Karpas-422 (cell line): ENCODE data around the gene RPTN. TPM values are rescaled to one million over a fixed set of nuclear protein-coding genes. Genes with fewer than 3 reads are reported as not detected.

Source experiments
- DNase-seq: peaks from one replicate; pipeline ENCODE4 v3.0.0-alpha.2; 2015
- H2AFZ ChIP-seq: fragments of 200-600 bp; sonication (generic); 2 replicates; pipeline ENCODE4 v1.6.1; 2014; ENCODE audit warnings: antibody characterized with exemption, low read length, mixed read lengths
- H3K27ac ChIP-seq: fragments of 200-600 bp; sonication (generic); 2 replicates; pipeline ENCODE4 v1.5.1; 2014; ENCODE audit warnings: mild to moderate bottlenecking, low read length, moderate library complexity
- H3K27me3 ChIP-seq: fragments of 200-600 bp; sonication (generic); 2 replicates; pipeline ENCODE4 v1.6.1; 2014; ENCODE audit warnings: low read length, mixed read lengths
- H3K36me3 ChIP-seq: fragments of 200-600 bp; sonication (generic); 2 replicates; pipeline ENCODE4 v1.6.1; 2014; ENCODE audit warnings: low read length, mixed read lengths; ENCODE audit not compliant: insufficient read depth
- H3K4me1 ChIP-seq: fragments of 200-600 bp; sonication (generic); 2 replicates; pipeline ENCODE4 v1.6.1; 2014; ENCODE audit warnings: mild to moderate bottlenecking, low read length, mixed read lengths
- H3K4me2 ChIP-seq: fragments of 200-600 bp; sonication (generic); 2 replicates; pipeline ENCODE4 v1.6.1; 2014; ENCODE audit warnings: low read length, low read depth, mild to moderate bottlenecking; ENCODE audit not compliant: poor library complexity, severe bottlenecking
- H3K4me3 ChIP-seq: fragments of 200-600 bp; sonication (generic); 2 replicates; pipeline ENCODE4 v1.5.1; 2014; ENCODE audit warnings: mild to moderate bottlenecking, antibody characterized with exemption, low read length, mixed read lengths
- H3K79me2 ChIP-seq: fragments of 200-600 bp; sonication (generic); 2 replicates; pipeline ENCODE4 v1.6.1; 2014; ENCODE audit warnings: mild to moderate bottlenecking, low read length, mixed read lengths
- H3K9ac ChIP-seq: fragments of 200-600 bp; sonication (generic); 2 replicates; pipeline ENCODE4 v1.6.0; 2014; ENCODE audit warnings: low read length
- H3K9me2 ChIP-seq: fragments of 200-600 bp; sonication (generic), shearing (Covaris generic); replicated peaks from 2 replicates; pipeline ENCODE4 v1.6.0; 2014; ENCODE audit warnings: mild to moderate bottlenecking, low read length, moderate library complexity; ENCODE audit not compliant: insufficient read depth
- H3K9me3 ChIP-seq: fragments of 300-700, 200-600 bp; sonication (generic); 2 replicates; pipeline ENCODE4 v1.6.1; 2014; ENCODE audit warnings: low read length, mixed read lengths
- H4K20me1 ChIP-seq: fragments of 200-600 bp; sonication (generic); 2 replicates; pipeline ENCODE4 v1.6.1; 2014; ENCODE audit warnings: mild to moderate bottlenecking, antibody characterized with exemption, low read length, low read depth; ENCODE audit not compliant: insufficient read depth
- total RNA-seq: library from RNA; depleted of rRNA; stranded (reverse); fragments of >200 nt; shearing (Covaris generic); gene quantifications from 2 replicates; pipeline ENCODE4 v1.2.3, GENCODE V29; 2014; ENCODE audit warnings: low replicate concordance; rRNA removed

RPTN gene, protein sequence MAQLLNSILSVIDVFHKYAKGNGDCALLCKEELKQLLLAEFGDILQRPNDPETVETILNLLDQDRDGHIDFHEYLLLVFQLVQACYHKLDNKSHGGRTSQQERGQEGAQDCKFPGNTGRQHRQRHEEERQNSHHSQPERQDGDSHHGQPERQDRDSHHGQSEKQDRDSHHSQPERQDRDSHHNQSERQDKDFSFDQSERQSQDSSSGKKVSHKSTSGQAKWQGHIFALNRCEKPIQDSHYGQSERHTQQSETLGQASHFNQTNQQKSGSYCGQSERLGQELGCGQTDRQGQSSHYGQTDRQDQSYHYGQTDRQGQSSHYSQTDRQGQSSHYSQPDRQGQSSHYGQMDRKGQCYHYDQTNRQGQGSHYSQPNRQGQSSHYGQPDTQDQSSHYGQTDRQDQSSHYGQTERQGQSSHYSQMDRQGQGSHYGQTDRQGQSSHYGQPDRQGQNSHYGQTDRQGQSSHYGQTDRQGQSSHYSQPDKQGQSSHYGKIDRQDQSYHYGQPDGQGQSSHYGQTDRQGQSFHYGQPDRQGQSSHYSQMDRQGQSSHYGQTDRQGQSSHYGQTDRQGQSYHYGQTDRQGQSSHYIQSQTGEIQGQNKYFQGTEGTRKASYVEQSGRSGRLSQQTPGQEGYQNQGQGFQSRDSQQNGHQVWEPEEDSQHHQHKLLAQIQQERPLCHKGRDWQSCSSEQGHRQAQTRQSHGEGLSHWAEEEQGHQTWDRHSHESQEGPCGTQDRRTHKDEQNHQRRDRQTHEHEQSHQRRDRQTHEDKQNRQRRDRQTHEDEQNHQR
- not detected in 2 replicates for total RNA-seq

DNA sequence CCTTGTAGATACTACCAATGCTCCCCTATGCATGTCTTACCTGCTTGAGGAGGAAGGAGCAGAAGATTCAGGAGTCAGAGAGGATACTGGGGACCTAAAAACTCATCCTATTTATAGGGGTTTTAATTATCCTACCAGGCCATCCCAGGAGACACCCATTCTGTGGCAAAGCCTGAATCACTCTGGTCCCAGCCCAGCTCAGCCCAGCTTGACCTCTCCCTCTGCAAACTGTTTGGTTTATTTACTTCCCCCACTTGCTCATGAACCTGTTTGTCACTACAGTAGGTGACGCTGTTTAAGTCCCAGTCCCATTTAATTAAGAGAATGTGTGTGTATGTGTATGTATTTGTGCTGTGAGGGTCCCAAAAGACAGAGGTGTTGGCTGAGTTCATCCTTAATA, at the start of gene RPTN:
RPTN (minus strand) TSS at position 85 of the 400 bp plus-strand sequence. CDS start 1,339 bp downstream, outside the sequence.
- no peak for DNase-seq
- Histone ChIP-seq H3K36me3 (no peaks in the 10 kb centered on the region), H3K9me2 (no peaks in the 10 kb centered on the region), H3K4me3 (no peak within 1 kb of the TSS), H2AFZ (no peak within 1 kb of the TSS), H4K20me1 (no peaks in the 10 kb centered on the region), H3K9ac (no peak within 1 kb of the TSS), H3K4me1 (peaks cover 6% of the 10 kb centered on the region), H3K27ac (no peak within 1 kb of the TSS), H3K79me2 (no peaks in the 10 kb centered on the region), H3K27me3 (no peaks in the 10 kb centered on the region), H3K4me2 (no peak within 1 kb of the TSS), H3K9me3 (no peaks in the 10 kb centered on the region)

DNA sequence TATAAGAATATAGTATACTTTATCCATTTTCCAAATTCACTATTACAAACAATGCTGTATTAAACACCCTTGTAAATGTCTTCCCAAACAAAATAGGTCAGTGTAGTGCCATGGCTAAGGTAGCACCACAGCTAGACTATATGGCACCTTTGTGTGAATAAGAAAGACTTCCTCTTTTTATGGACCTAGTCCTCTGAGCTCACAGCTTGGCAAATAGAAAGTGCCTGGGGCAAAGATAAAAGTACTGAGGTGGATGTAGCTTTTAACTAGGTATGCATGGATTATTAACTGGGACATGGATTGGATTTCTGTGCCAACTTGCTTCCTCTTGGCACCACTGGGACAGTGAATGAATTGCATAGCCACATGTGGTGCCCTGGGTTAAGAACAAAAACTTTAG, 40.0 kb upstream of the RPTN start:
- Histone ChIP-seq H3K4me3 (no peak overlapping the region), H3K27ac (no peak overlapping the region), H3K9ac (no peak overlapping the region), H3K36me3 (no peaks in the 10 kb centered on the region), H3K27me3 (no peaks in the 10 kb centered on the region), H3K4me1 (no peaks in the 10 kb centered on the region), H2AFZ (no peak overlapping the region), H4K20me1 (no peaks in the 10 kb centered on the region), H3K79me2 (no peaks in the 10 kb centered on the region), H3K9me2 (no peaks in the 10 kb centered on the region), H3K9me3 (no peaks in the 10 kb centered on the region), H3K4me2 (no peak overlapping the region)
- DNase-seq: no peak

DNA sequence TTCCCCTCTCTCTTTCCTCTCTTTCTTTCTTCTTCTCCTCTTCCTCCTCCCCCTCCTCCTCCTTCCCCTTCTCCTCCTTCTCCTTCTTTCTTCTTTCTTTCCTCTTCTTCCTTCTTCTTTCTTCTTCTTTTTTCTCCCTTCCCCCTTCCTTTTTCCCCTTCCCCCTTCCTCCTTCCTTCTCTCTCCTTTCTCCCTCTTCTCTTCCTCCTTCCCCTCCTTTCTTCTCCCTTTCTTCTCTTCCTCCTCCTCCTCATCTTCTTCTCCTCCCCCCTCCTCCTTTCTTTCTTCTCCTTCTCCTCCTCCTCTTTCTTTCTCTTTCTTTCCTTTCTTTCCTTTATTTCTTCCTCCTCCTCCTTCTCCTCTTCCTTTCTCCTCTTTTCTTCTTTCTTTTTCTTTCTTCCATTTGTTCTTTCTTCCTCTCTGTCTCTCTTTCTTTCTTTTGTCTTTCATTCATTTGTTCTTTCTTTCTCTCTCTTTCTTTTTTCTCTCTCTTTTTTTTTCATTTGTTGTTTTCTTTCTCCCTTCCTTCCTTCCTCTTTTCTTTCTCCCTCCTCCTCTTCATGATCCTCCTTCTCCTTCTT, 38.4 kb upstream of the RPTN start:
- DNase-seq: no peak
- Histone ChIP-seq H3K9me2 (no peaks in the 10 kb centered on the region), H3K4me2 (no peak overlapping the region), H3K4me1 (no peaks in the 10 kb centered on the region), H4K20me1 (no peaks in the 10 kb centered on the region), H3K27ac (no peak overlapping the region), H3K4me3 (no peak overlapping the region), H2AFZ (no peak overlapping the region), H3K79me2 (no peaks in the 10 kb centered on the region), H3K9me3 (no peaks in the 10 kb centered on the region), H3K9ac (no peak overlapping the region), H3K36me3 (no peaks in the 10 kb centered on the region), H3K27me3 (no peaks in the 10 kb centered on the region)

- H3K36me3 ChIP-seq: no peaks in the 10 kb centered on the region
- H3K9me3 ChIP-seq: no peaks in the 10 kb centered on the region
- H2AFZ ChIP-seq: no peak overlapping the region
- no peak overlapping the region for H3K27ac ChIP-seq
- H3K79me2 ChIP-seq: no peaks in the 10 kb centered on the region
- H3K4me2 ChIP-seq: no peak overlapping the region
- DNase-seq: no peak
- H3K4me3 ChIP-seq: no peak overlapping the region
- H3K27me3 ChIP-seq: no peaks in the 10 kb centered on the region
- H3K9ac ChIP-seq: no peak overlapping the region
- no peaks in the 10 kb centered on the region for H3K9me2 ChIP-seq
- no peaks in the 10 kb centered on the region for H4K20me1 ChIP-seq
- peaks cover 24% of the 10 kb centered on the region for H3K4me1 ChIP-seq
These were observed 32.7 kb upstream of the RPTN start for GRCh38 chr1:152191711-152192110.

GRCh38 chr1:152191260-152191659, 32.2 kb upstream of the RPTN start:
- no peak for DNase-seq
- no peak overlapping the region for H3K4me2 ChIP-seq
- no peak overlapping the region for H3K4me3 ChIP-seq
- no peaks in the 10 kb centered on the region for H3K9me2 ChIP-seq
- peaks cover 24% of the 10 kb centered on the region for H3K4me1 ChIP-seq
- H3K27ac ChIP-seq: no peak overlapping the region
- no peaks in the 10 kb centered on the region for H3K27me3 ChIP-seq
- no peaks in the 10 kb centered on the region for H3K79me2 ChIP-seq
- H4K20me1 ChIP-seq: no peaks in the 10 kb centered on the region
- H2AFZ ChIP-seq: no peak overlapping the region
- H3K36me3 ChIP-seq: no peaks in the 10 kb centered on the region
- H3K9me3 ChIP-seq: no peaks in the 10 kb centered on the region
- H3K9ac ChIP-seq: no peak overlapping the region

- DNase-seq: no peak
- H3K27me3 ChIP-seq: no peaks in the 10 kb centered on the region
- H3K27ac ChIP-seq: no peak overlapping the region
- H3K9ac ChIP-seq: no peak overlapping the region
- H3K4me1 ChIP-seq: peaks cover 24% of the 10 kb centered on the region
- no peaks in the 10 kb centered on the region for H3K9me2 ChIP-seq
- no peaks in the 10 kb centered on the region for H3K79me2 ChIP-seq
- H3K36me3 ChIP-seq: no peaks in the 10 kb centered on the region
- no peak overlapping the region for H2AFZ ChIP-seq
- no peak overlapping the region for H3K4me2 ChIP-seq
- H3K9me3 ChIP-seq: no peaks in the 10 kb centered on the region
- no peak overlapping the region for H3K4me3 ChIP-seq
- H4K20me1 ChIP-seq: no peaks in the 10 kb centered on the region
These were observed 31.6 kb upstream of the RPTN start for GRCh38 chr1:152190589-152190988.

DNA sequence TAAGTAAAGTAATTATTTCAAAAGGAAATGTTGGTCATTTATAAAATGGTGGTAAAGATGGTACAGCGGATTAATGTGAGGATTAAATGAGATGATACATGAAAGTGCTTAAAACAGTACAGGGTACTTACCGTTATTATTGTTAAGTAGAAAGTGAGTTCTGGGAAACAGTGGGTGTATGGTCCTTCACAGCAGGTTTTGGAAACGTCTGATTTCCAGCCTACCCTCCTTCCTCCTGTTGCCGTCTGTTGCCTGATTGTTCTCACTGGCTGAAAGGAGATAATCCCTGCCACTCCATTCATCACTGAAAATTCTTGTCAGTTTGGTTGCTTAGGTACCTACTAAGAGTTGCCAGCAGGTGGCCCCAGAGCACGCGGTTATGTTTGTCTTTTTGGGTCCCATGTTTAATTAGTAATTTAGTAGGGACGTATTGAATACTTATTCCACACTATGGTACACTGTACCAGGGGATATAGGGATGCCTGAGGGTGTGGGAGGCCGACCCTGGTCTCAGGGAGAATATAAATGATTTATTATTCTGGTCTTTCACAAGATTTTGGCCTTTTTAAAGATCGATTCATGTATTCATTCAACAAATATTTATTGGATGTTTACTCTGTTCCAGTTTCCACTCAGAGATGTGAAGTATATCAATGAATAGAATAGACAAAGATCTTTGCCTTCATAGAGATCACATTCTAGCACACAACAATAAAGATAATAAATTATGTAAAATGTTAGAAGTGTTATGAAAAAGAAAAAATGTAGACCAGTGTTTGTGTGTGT, 30.8 kb upstream of the RPTN start:
- Histone ChIP-seq H3K4me2 (peak overlapping the region; percentile 86), H3K27ac (no peak overlapping the region), H3K27me3 (no peaks in the 10 kb centered on the region), H2AFZ (peak overlapping the region; percentile 97), H3K9ac (peak overlapping the region; percentile 72), H3K79me2 (no peaks in the 10 kb centered on the region), H4K20me1 (no peaks in the 10 kb centered on the region), H3K9me3 (no peaks in the 10 kb centered on the region), H3K4me1 (peaks cover 24% of the 10 kb centered on the region), H3K9me2 (no peaks in the 10 kb centered on the region), H3K36me3 (no peaks in the 10 kb centered on the region), H3K4me3 (peak overlapping the region; percentile 73)
- peak; percentile 92 for DNase-seq
